Measurements from ENCODE around the gene ADARB2.
"Not testable (repeated sequence)": the region's sequence is repeated elsewhere in the genome, so short reads cannot be mapped to it uniquely, and the experiment has no call there.

Gene ADARB2

DNA sequence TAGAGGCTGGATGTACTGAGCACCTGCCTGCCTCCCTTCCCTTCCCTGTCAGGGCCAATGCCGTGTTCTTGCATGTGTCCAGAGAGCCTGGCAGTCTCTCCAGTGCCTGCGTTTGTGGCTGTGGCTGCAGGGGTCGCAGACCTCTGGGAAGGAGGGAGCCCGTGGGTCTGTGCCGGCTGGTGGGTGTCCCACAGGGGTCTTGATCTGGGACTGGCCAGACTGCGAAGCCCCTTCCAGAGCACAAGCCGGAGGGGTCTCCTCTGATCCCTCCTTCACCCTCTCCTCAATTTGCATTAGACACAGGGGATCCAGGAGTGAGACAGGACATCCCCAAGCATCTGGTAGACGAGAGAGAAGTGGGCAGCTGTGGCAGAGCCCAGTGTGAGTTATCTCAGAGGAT is 199.2 kb downstream of the ADARB2 start:
- no peak for FAIRE-seq
- no peak for TF ChIP-seq POU2F2 (IDR thresholded peaks at IDR 0.05; ENCODE audit: low read depth, low read length)
- no peak for TF ChIP-seq POLR2AphosphoS5 (IDR thresholded peaks at IDR 0.05; ENCODE audit: low read depth, low read length)
- TF ChIP-seq TAF1 (IDR thresholded peaks at IDR 0.05; ENCODE audit: low read depth, low read length): no peak
- no peak for TF ChIP-seq POLR2A (IDR thresholded peaks at IDR 0.05; ENCODE audit: low read depth, low read length)
- TF ChIP-seq PAX5 (IDR thresholded peaks at IDR 0.05; ENCODE audit: insufficient read depth, low read length, severe bottlenecking): no peak
- TF ChIP-seq SPI1 (IDR thresholded peaks at IDR 0.05; ENCODE audit: low read depth, low read length): no peak
- no peak for DNase-seq (ENCODE audit: insufficient read length, low spot score)

DNA sequence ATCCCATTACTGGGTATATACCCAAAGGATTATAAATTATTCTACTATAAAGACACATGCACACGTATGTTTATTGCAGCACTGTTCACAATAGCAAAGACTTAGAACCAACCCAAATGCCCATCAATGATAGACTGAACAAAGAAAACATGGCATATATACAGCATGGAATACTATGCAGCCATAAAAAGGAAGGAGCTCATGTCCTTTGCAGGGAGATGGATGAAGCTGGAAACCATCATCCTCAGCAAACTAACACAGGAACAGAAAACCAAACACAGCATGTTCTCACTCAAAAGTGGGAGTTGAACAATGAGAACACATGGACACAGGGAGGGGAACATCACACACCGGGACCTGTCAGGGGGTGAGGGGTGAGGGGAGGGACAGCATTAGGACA is 199.9 kb downstream of the ADARB2 start:
- FAIRE-seq; DNase-seq (ENCODE audit: insufficient read length, low spot score): not testable (repeated sequence)

DNA sequence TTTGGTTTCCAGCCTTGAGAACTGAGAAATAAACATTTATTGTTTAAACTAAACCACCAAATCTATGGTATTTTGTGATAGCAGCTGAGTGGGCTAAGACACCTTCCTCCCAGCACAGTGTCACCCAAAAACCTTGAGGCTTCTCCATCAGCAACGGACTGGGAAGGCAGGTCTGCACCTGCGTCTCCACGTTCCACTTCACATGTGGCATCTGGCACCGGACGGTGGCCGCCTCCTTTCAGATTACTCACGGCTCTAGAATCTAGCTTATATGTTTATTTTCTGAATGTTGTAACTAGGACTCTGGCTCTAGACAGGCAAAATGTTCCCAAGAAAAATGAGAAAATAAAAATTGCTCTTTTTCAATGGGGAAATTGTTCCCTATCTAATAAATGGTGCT is 201.0 kb downstream of the ADARB2 start:
- no peak for FAIRE-seq
- DNase-seq (ENCODE audit: insufficient read length, low spot score): no peak
- TF ChIP-seq POLR2A (IDR thresholded peaks at IDR 0.05; ENCODE audit: low read depth, low read length) (no peak), POU2F2 (IDR thresholded peaks at IDR 0.05; ENCODE audit: low read depth, low read length) (no peak), PAX5 (IDR thresholded peaks at IDR 0.05; ENCODE audit: insufficient read depth, low read length, severe bottlenecking) (no peak), SPI1 (IDR thresholded peaks at IDR 0.05; ENCODE audit: low read depth, low read length) (no peak), POLR2AphosphoS5 (IDR thresholded peaks at IDR 0.05; ENCODE audit: low read depth, low read length) (no peak), TAF1 (IDR thresholded peaks at IDR 0.05; ENCODE audit: low read depth, low read length) (no peak)

DNA sequence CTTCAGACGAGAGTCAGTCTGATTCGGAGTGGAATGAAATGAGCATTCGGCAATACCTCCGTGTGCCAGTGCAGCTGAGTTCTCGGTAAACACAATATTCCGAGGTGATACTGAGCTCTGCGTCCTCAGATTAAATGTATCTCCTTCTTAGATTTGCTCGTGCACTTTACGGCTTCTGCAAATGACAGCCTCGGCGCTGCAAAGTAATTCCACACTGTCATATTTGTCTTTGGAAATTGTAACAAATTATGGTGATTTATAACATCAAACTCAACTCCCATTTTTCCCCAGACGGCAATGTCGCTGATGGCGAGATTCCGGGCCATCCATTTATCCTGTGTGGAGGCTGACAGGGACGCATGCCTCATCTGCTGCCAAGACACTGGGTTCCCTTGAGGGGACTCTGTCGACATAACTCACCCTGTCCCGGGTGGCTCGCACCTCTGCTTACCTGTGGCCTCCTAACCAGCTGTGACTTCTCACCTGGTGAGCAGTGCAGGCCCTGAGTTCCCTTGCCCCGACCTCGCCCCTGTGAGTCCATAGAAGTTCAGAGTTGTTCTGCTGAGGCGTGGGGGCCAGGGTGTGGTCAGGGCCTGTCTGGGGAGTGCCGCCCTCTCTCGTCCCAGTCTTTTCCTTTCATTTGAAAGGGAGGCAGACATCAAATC is 201.9 kb downstream of the ADARB2 start:
- no peak for FAIRE-seq
- TF ChIP-seq PAX5 (IDR thresholded peaks at IDR 0.05; ENCODE audit: insufficient read depth, low read length, severe bottlenecking): no peak
- no peak for TF ChIP-seq POLR2AphosphoS5 (IDR thresholded peaks at IDR 0.05; ENCODE audit: low read depth, low read length)
- TF ChIP-seq TAF1 (IDR thresholded peaks at IDR 0.05; ENCODE audit: low read depth, low read length): no peak
- TF ChIP-seq SPI1 (IDR thresholded peaks at IDR 0.05; ENCODE audit: low read depth, low read length): no peak
- no peak for TF ChIP-seq POLR2A (IDR thresholded peaks at IDR 0.05; ENCODE audit: low read depth, low read length)
- no peak for TF ChIP-seq POU2F2 (IDR thresholded peaks at IDR 0.05; ENCODE audit: low read depth, low read length)
- DNase-seq (ENCODE audit: insufficient read length, low spot score): no peak

DNA sequence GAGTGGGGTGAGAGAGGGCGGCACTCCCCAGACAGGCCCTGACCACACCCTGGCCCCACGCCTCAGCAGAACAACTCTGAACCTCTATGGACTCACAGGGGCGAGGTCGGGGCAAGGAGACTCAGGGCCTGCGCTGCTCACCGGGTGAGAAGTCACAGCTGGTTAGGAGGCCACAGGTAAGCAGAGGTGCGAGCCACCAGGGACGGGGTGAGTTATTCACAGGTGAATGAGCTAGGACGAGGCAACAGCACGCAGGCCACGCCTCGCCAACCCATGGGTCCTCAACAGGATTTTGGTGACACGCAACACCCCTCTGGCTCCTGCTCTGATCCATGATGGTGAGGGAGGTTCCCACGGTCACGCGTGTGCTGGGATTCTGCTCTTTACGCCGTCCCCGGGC is 202.5 kb downstream of the ADARB2 start:
- DNase-seq (ENCODE audit: insufficient read length, low spot score) (no peak), FAIRE-seq (no peak)
- TF ChIP-seq TAF1 (IDR thresholded peaks at IDR 0.05; ENCODE audit: low read depth, low read length) (no peak), POLR2A (IDR thresholded peaks at IDR 0.05; ENCODE audit: low read depth, low read length) (no peak), SPI1 (IDR thresholded peaks at IDR 0.05; ENCODE audit: low read depth, low read length) (no peak), PAX5 (IDR thresholded peaks at IDR 0.05; ENCODE audit: insufficient read depth, low read length, severe bottlenecking) (no peak), POU2F2 (IDR thresholded peaks at IDR 0.05; ENCODE audit: low read depth, low read length) (no peak)

DNA sequence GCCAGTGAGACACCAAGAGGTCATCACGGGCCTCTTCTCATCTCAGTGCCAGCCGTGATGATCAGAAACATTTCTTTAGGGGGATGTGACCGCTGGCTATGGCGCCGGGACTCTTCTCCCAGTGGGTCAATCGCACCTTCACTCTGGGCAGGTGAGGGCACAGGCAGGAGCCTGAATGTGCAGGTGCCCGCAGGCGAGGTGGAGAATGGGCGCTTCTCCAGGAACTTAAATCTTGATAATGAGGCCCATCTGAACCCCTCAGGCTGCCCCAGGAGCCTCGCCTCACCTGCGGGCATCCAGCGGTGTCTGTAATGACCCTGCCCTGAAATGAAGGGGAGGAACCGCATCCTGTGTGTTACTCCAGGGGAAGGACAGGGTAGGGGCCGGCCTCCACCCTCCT is 204.7 kb downstream of the ADARB2 start:
- no peak for TF ChIP-seq POU2F2 (IDR thresholded peaks at IDR 0.05; ENCODE audit: low read depth, low read length)
- TF ChIP-seq TAF1 (IDR thresholded peaks at IDR 0.05; ENCODE audit: low read depth, low read length): no peak
- no peak for TF ChIP-seq SPI1 (IDR thresholded peaks at IDR 0.05; ENCODE audit: low read depth, low read length)
- TF ChIP-seq PAX5 (IDR thresholded peaks at IDR 0.05; ENCODE audit: insufficient read depth, low read length, severe bottlenecking): no peak
- no peak for TF ChIP-seq POLR2AphosphoS5 (IDR thresholded peaks at IDR 0.05; ENCODE audit: low read depth, low read length)
- no peak for TF ChIP-seq POLR2A (IDR thresholded peaks at IDR 0.05; ENCODE audit: low read depth, low read length)
- DNase-seq (ENCODE audit: insufficient read length, low spot score) (no peak), FAIRE-seq (no peak)

DNA sequence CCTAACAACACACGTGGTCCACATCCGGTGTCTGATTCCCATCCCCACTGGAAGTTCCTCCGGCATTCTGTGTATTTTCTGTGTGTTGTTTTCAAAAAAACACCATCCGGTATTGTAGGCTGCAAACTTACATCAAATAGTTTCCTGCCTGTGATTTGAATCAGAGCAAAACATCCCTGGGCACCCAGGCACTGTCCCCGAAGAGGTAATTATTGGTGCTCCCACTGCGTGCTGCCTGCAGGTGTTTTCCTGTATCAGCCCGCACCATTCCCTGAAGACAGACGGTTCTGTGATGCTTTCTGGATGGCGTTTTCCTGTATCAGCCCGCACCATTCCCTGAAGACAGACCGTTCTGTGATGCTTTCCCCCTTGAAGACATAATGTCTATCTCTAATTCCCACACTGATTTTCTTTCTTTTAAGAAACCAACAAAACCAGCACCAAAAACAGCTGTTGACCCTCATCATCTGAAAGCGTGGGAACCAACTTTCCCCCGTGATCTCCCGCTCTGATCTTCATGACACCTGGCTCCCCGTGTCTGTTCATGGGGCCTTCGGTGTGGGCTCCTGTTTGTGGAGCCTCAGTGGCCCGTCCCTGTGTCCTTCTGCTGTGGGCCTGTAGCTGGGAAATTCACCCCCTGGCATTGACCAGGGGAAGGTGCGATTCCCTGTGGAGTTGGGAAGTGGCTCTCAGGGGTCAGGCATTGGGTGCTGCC is 205.3 kb downstream of the ADARB2 start:
- DNase-seq (ENCODE audit: insufficient read length, low spot score) (no peak), FAIRE-seq (no peak)
- TF ChIP-seq SPI1 (IDR thresholded peaks at IDR 0.05; ENCODE audit: low read depth, low read length) (no peak), TAF1 (IDR thresholded peaks at IDR 0.05; ENCODE audit: low read depth, low read length) (no peak)

DNA sequence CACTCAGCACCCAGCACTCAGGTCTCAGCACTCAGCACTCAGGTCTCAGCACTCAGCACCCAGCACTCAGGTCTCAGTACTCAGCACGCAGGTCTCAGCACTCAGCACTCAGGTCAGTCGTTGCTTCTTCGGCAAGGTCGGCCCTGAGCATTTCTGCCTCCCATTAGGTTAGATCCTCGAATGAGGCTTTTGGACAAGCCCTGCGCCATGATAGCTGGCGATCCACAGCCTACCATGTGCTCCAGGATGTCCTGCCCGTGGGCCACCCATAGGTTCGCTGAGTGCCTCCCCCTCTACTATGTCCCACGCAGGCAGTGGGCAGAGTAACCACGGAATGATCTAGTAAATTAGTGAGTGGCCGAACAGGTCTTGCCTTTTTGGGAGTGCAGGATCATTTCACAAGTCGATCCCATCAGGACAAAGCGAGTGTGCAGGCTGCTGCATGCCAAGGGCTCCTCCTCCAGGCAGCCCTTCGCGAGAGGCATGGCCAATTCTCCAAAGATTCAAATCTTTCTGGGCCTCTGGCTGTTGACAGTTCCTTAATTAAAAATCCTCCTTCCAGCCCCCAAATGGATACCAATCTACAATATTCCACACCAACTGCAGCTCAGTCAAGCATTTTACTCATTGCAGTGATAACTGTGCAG is 206.3 kb downstream of the ADARB2 start:
- TF ChIP-seq POLR2A (IDR thresholded peaks at IDR 0.05; ENCODE audit: low read depth, low read length) (no peak), TAF1 (IDR thresholded peaks at IDR 0.05; ENCODE audit: low read depth, low read length) (no peak)
- FAIRE-seq: no peak
- DNase-seq (ENCODE audit: insufficient read length, low spot score): no peak

DNA sequence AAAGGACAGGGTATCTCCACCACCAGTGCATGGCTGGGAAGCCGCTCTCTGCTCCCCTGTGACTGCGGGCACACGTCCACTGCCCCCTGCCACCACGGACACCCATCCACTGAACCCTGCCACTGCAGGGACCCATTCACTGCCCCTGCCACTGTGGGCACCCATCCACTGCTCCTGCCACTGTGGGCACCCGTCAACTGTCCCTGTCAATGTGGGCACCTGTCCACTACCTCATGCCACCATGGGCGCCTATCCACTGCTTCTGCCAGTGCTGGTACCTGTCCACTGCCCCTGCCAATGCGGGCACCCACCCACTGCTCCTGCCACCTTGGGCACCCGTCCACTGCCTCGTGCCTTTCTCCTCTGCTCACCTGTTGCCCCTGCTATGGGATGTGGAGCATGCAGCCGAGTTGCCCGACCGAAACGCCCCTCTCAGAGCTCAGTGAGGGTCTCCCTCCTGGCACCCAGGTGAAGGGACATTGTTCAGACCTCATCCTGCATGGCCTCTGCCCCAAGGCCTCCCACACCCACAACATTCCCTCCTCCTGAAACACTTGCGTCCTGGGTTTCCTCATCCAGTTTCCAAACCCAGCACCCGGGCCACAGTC is 207.4 kb downstream of the ADARB2 start:
- FAIRE-seq: no peak
- TF ChIP-seq POU2F2 (IDR thresholded peaks at IDR 0.05; ENCODE audit: low read depth, low read length) (no peak), POLR2A (IDR thresholded peaks at IDR 0.05; ENCODE audit: low read depth, low read length) (no peak), PAX5 (IDR thresholded peaks at IDR 0.05; ENCODE audit: insufficient read depth, low read length, severe bottlenecking) (no peak), TAF1 (IDR thresholded peaks at IDR 0.05; ENCODE audit: low read depth, low read length) (no peak), POLR2AphosphoS5 (IDR thresholded peaks at IDR 0.05; ENCODE audit: low read depth, low read length) (no peak), SPI1 (IDR thresholded peaks at IDR 0.05; ENCODE audit: low read depth, low read length) (no peak)

DNA sequence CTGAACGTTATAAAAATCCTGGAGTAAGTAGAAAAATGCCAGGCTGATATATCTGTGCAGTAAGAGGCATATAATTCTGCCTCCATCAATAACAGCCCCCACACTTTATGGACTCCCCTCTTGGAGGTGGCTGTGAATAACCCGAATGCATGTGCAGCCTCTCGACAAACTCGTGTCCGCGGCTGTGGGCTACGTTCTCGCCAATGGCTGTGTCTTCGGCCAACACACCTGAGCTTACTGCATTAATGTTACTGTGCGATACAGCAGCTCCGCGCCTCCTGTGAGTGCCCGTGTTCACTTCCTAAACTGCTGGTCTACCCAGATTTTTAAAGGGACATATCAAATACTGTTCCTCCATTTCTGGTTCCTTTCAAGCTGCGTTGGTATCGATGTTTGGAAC is 209.4 kb downstream of the ADARB2 start:
- DNase-seq (ENCODE audit: insufficient read length, low spot score) (no peak), FAIRE-seq (no peak)
- TF ChIP-seq TAF1 (IDR thresholded peaks at IDR 0.05; ENCODE audit: low read depth, low read length): no peak
- no peak for TF ChIP-seq POLR2AphosphoS5 (IDR thresholded peaks at IDR 0.05; ENCODE audit: low read depth, low read length)
- TF ChIP-seq SPI1 (IDR thresholded peaks at IDR 0.05; ENCODE audit: low read depth, low read length): no peak
- no peak for TF ChIP-seq POU2F2 (IDR thresholded peaks at IDR 0.05; ENCODE audit: low read depth, low read length)
- no peak for TF ChIP-seq PAX5 (IDR thresholded peaks at IDR 0.05; ENCODE audit: insufficient read depth, low read length, severe bottlenecking)
- TF ChIP-seq POLR2A (IDR thresholded peaks at IDR 0.05; ENCODE audit: low read depth, low read length): no peak

More for the DNA sequence above, 207.4 kb downstream of the ADARB2 start:
- no peak for DNase-seq (ENCODE audit: insufficient read length, low spot score)
